ENCODE data around the gene USP3. TPM values are rescaled to one million over a fixed set of nuclear protein-coding genes. Genes with fewer than 3 reads are reported as not detected.
"Not testable (repeated sequence)": the region's sequence is repeated elsewhere in the genome, so short reads cannot be mapped to it uniquely, and the experiment has no call there.

Gene USP3
- total RNA-seq, 1 experiment from 2014 or later: 36.6 TPM

GRCh38 chr15:63517628-63518027, 13.2 kb downstream of the USP3 start (continued):
- TF ChIP-seq ZNF532 (CRISPR knock-in tag; IDR thresholded peaks at IDR 0.05; ENCODE audit: borderline replicate concordance) (no peak), AFF4 (CRISPR knock-in tag; IDR thresholded peaks at IDR 0.05; ENCODE audit: borderline replicate concordance) (no peak), TP53 (CRISPR knock-in tag; IDR thresholded peaks at IDR 0.05) (no peak)

- no peak overlapping the region for H3K4me3 Mint-ChIP-seq
Measured at GRCh38 chr15:63519041-63519440, 14.6 kb downstream of the USP3 start.

GRCh38 chr15:63519548-63520178, 15.3 kb downstream of the USP3 start:
- H3K4me1 Mint-ChIP-seq: peaks cover 51% of the 10 kb centered on the region
- no peaks in the 10 kb centered on the region for H3K36me3 Mint-ChIP-seq

More at GRCh38 chr15:63519041-63519440, 14.6 kb downstream of the USP3 start:
- no peaks in the 10 kb centered on the region for H3K9me3 Mint-ChIP-seq
- peaks cover 51% of the 10 kb centered on the region for H3K4me1 Mint-ChIP-seq
- H3K36me3 Mint-ChIP-seq: no peaks in the 10 kb centered on the region
- TF ChIP-seq ATF1 (CRISPR knock-in tag; IDR thresholded peaks at IDR 0.05) (no peak), ZNF281 (CRISPR knock-in tag; IDR thresholded peaks at IDR 0.05) (no peak), GTF2I (CRISPR knock-in tag; conservative IDR thresholded peaks at IDR 0.05) (no peak), ATF3 (CRISPR knock-in tag; conservative IDR thresholded peaks at IDR 0.05) (no peak)
- no peak overlapping the region for H3K27ac Mint-ChIP-seq
- POLR2A ChIA-PET: interaction anchor here (0.6 kb wide), 1 partner anchor 84 kb away, joined by 3 read pairs; no protein-coding TSS in a partner anchor
- CTCF ChIA-PET: interaction anchor here (1.0 kb wide), 1 partner anchor 14 kb away, joined by 4 read pairs; no protein-coding TSS in a partner anchor
- no peak for ATAC-seq
- H3K27me3 Mint-ChIP-seq (ENCODE audit: low read depth): no peaks in the 10 kb centered on the region
- DNase-seq (ENCODE audit: low spot score): no peak

GRCh38 chr15:63520462-63520861, 16.1 kb downstream of the USP3 start:
- not testable (repeated sequence) for H3K4me3 Mint-ChIP-seq; H3K27ac Mint-ChIP-seq; H3K27me3 Mint-ChIP-seq (ENCODE audit: low read depth); H3K9me3 Mint-ChIP-seq; ATAC-seq; DNase-seq (ENCODE audit: low spot score); H3K36me3 Mint-ChIP-seq
- ChIA-PET CTCF (interaction anchor here (1.0 kb wide), 1 partner anchor 54 kb away, joined by 4 read pairs; no protein-coding TSS in a partner anchor), POLR2A (interaction anchor here (0.7 kb wide), 1 partner anchor 439 kb away, joined by 3 read pairs; no protein-coding TSS in a partner anchor)
- H3K4me1 Mint-ChIP-seq: peaks cover 49% of the 10 kb centered on the region

More at GRCh38 chr15:63519548-63520178, 15.3 kb downstream of the USP3 start:
- ChIA-PET CTCF (interaction anchor here (1.0 kb wide), 2 partner anchors 14 to 53 kb away, joined by 4 read pairs; no protein-coding TSS in a partner anchor), POLR2A (no interaction called here)
- no peak for TF ChIP-seq ERG (CRISPR knock-in tag; IDR thresholded peaks at IDR 0.05)
- no peak for TF ChIP-seq E2F1 (CRISPR knock-in tag; IDR thresholded peaks at IDR 0.05)
- no peak for TF ChIP-seq ATF3 (CRISPR knock-in tag; conservative IDR thresholded peaks at IDR 0.05)
- no peak for TF ChIP-seq JUN (CRISPR knock-in tag; IDR thresholded peaks at IDR 0.05)
- no peak for TF ChIP-seq ZNF416 (CRISPR knock-in tag; IDR thresholded peaks at IDR 0.05)
- no peaks in the 10 kb centered on the region for H3K27me3 Mint-ChIP-seq (ENCODE audit: low read depth)
- DNase-seq (ENCODE audit: low spot score): no peak
- no peak for ATAC-seq
- no peaks in the 10 kb centered on the region for H3K9me3 Mint-ChIP-seq
- H3K4me3 Mint-ChIP-seq: no peak overlapping the region
- no peak overlapping the region for H3K27ac Mint-ChIP-seq
